AG04449 (cell line): ENCODE results near the gene C1orf141.

Source experiments
- CTCF ChIA-PET: fragments of 350-600 bp; formaldehyde crosslinking; extraction: SDS; loops from one replicate; lab custom pipeline; 2021; ENCODE audit warnings: antibody characterized with exemption; lab: Yijun Ruan, JAX
- POLR2A ChIA-PET: fragments of 400-600, 350-600 bp; formaldehyde crosslinking; extraction: SDS; loops from one replicate; lab custom pipeline; 2020; ENCODE audit warnings: antibody characterized with exemption, inconsistent platforms; lab: Yijun Ruan, JAX
- DNase-seq: peaks from one replicate; pipeline ENCODE4 v3.0.0-alpha.2; 2010; ENCODE audit warnings: low read depth, low spot score
- H3K4me3 ChIP-seq: 2 replicates; pipeline ENCODE4 v1.5.1; 2011; ENCODE audit warnings: low read depth, mild to moderate bottlenecking, control low read depth, low read length
- TF ChIP-seq, protein P1 (sequence below): IDR thresholded peaks from one replicate; pipeline ENCODE4 v1.5.1; 2011; ENCODE audit warnings: mild to moderate bottlenecking, moderate library complexity, low read length, control low read depth, inconsistent platforms; ENCODE audit not compliant: insufficient read depth; ENCODE audit errors: missing control alignments

C1orf141 gene

DNA sequence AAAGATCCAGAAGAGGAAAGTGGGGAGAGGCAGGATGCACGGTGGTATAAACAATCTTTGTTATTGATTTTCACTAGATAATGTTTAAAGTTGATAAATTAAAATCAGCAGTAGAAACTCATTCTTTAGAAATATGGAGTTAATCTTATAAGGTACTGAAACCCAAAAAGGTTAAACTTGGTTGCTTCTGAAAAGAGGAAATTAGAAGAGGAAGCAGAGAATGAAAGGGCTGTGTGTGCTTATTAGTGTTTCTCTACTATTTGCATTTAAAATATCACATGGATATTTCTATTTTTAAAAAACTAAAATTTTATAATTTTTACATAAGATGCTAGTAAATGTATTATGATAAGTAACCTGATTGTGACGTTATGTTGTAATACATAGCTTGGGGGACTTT is 24.4 kb downstream of the C1orf141 start:
- no peak overlapping the region for H3K4me3 ChIP-seq
- no peak for DNase-seq
- ChIA-PET POLR2A (no interaction called here), CTCF (no interaction called here)
- TF ChIP-seq, protein P1, sequence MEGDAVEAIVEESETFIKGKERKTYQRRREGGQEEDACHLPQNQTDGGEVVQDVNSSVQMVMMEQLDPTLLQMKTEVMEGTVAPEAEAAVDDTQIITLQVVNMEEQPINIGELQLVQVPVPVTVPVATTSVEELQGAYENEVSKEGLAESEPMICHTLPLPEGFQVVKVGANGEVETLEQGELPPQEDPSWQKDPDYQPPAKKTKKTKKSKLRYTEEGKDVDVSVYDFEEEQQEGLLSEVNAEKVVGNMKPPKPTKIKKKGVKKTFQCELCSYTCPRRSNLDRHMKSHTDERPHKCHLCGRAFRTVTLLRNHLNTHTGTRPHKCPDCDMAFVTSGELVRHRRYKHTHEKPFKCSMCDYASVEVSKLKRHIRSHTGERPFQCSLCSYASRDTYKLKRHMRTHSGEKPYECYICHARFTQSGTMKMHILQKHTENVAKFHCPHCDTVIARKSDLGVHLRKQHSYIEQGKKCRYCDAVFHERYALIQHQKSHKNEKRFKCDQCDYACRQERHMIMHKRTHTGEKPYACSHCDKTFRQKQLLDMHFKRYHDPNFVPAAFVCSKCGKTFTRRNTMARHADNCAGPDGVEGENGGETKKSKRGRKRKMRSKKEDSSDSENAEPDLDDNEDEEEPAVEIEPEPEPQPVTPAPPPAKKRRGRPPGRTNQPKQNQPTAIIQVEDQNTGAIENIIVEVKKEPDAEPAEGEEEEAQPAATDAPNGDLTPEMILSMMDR = no peak

DNA sequence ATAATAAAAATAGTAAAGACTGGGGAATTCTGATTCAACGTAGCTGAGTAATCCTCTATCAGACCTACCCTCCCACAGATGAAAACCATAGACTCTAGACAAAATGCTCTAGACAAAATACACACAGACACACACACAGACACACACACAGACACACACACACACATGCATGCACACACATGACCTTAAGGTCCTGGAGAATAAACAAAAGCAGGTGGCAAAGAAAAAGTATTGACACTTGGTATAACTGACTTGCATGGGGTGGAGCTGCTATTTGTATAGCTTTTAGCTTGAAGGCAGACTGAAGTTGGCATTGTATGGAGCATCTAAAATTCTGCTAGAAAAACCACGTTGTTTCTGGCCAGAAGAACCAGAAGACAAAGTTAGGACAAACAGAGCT is 29.3 kb downstream of the C1orf141 start:
- DNase-seq = no peak
- POLR2A ChIA-PET = no interaction called here
- TF ChIP-seq, protein P1 = no peak
- CTCF ChIA-PET = interaction anchor here (1.9 kb wide), 1 partner anchor 43 kb away, joined by 9 read pairs; no protein-coding TSS in a partner anchor
- H3K4me3 ChIP-seq = no peak overlapping the region

DNA sequence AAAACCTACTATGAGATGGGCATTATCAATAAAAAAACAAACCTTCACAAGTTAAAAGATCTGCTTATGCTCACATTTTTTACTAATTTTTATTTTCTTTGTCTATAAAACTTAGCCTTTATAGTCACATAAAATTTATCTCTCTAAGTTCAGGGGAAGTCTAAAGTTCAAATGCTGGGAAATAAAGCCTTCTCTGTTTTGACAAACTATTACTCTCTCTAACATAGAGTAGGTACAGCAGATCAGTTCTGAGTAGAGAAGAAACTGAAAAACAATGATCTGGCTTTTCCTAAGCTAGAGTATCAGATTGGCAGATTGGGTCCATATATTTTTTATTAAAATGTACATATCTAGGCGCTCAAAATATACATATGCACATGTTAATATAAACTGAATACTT is 31.2 kb downstream of the C1orf141 start:
- no peak overlapping the region for H3K4me3 ChIP-seq
- DNase-seq = no peak
- CTCF ChIA-PET = interaction anchor here (1.1 to 1.9 kb wide), 2 partner anchors 45 kb away, joined by 4 to 9 read pairs; no protein-coding TSS in a partner anchor
- POLR2A ChIA-PET = no interaction called here
- TF ChIP-seq, protein P1 = no peak

DNA sequence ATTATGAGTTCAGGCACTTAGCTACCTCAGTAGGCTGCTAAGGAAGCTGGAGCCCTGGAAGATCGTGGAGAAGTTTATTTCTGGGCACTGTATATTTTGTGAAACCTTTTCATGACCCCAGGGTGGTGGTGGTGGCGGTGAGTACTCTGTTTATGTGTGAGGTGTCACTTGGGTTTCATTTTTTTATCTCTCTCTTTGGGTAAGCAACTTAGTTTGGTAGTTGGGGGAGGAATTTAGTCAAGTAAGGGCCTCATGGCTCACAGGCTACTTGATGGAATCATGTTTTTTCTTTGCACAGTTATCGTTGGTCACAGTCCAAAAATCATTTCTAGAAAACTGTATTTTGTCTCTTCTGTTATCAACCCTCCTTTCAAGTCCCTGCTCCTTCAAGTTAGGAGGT is 33.9 kb downstream of the C1orf141 start:
- DNase-seq = no peak
- ChIA-PET POLR2A (no interaction called here), CTCF (no interaction called here)
- TF ChIP-seq, protein P1 = no peak
- no peak overlapping the region for H3K4me3 ChIP-seq

DNA sequence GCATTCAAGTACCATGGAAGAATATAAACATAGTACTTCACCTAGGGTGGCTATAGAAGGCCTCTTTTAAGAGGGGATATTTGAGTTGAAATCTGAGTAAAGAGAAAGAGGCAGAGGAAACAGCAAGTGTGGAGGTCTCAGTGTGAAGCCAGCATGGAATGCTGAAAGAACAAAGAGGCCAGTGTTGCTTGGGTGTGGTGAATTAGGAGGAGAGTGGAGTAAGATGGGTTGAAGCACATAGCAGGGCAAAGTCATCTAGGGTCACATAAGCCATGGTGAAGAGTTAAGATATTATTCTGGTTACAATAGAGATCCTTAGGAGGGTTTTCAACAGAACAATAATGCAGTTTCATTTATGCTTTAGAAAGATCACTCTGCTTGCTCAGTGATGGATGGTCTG is 37.5 kb downstream of the C1orf141 start:
- POLR2A ChIA-PET = no interaction called here

DNA sequence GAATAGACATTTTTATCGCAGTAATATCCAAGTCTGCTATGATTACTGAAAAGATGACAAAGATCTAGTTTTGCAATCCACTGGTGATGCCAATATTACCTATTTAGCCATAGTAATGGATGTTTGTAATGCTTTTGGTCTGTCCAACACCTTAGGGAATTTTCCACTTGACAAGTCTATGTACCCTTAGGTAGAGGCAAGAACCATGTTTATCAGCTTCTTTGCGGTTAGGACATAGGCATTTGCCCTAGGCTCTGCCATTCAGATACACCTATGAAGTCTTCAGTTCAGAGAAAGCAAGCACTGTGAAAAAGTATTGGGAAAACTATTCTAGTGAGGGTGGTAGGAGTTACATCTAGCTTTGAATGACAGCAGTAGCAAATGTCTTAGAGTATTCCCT is 40.6 kb downstream of the C1orf141 start:
- H3K4me3 ChIP-seq = no peak overlapping the region
- DNase-seq = no peak
- CTCF ChIA-PET = no interaction called here
- TF ChIP-seq, protein P1 = no peak
- POLR2A ChIA-PET = no interaction called here

More for the DNA sequence above, 37.5 kb downstream of the C1orf141 start:
- CTCF ChIA-PET = no interaction called here
- H3K4me3 ChIP-seq = no peak overlapping the region
- TF ChIP-seq, protein P1 = no peak
- no peak for DNase-seq
